IMR-90 (cell line): ENCODE data around the gene TSPAN31. TPM values are rescaled to one million over a fixed set of nuclear protein-coding genes. Genes with fewer than 3 reads are reported as not detected.

Experiments
- ATAC-seq: fragments of 200-7000 bp; cut with Tn5 transposase; 2 replicates; pipeline ENCODE4 v1.9.1; 2020; ENCODE audit warnings: low read depth, mild to moderate bottlenecking, moderate library complexity
- BruUV-seq: library from RNA; stranded (reverse); fragments of 400-500 nt; replicated peaks from 2 replicates; lab custom pipeline; 2021; lab: Mats Ljungman, UMichigan
- CTCF ChIA-PET: fragments of 300-600 bp; formaldehyde crosslinking; extraction: SDS; loops from one replicate; lab custom pipeline; 2021; ENCODE audit warnings: antibody characterized with exemption; lab: Yijun Ruan, JAX
- POLR2A ChIA-PET: fragments of 300-600 bp; sonication (Branson Sonifier 250); formaldehyde crosslinking; loops from one replicate; lab custom pipeline; 2022; ENCODE audit warnings: antibody characterized with exemption; ENCODE audit not compliant: unreplicated experiment; lab: Charles Lee
- DNase-seq: peaks from one replicate; pipeline ENCODE4 v3.0.0; 2013
- H2AFZ ChIP-seq: replicated peaks from 2 replicates; pipeline ENCODE3; 2013; ENCODE audit warnings: low read length, mild to moderate bottlenecking; ENCODE audit not compliant: poor library complexity
- H2AK5ac ChIP-seq: 2 replicates; pipeline ENCODE4 v1.6.1; 2013; ENCODE audit warnings: low read depth, low read length, inconsistent platforms
- H2AK9ac ChIP-seq: replicated peaks from 2 replicates; pipeline ENCODE3; 2013; ENCODE audit warnings: mild to moderate bottlenecking, low read depth, low read length, moderate library complexity; ENCODE audit not compliant: poor library complexity
- H2BK120ac ChIP-seq: 2 replicates; pipeline ENCODE4 v1.6.1; 2013; ENCODE audit warnings: low read depth, low read length, inconsistent platforms
- H2BK15ac ChIP-seq: 3 replicates; pipeline ENCODE4 v1.6.1; 2013; ENCODE audit warnings: low read depth, low read length, inconsistent platforms
- H2BK20ac ChIP-seq: 2 replicates; pipeline ENCODE4 v1.6.1; 2013; ENCODE audit warnings: low read depth, mild to moderate bottlenecking, inconsistent platforms, low read length, moderate library complexity
- H2BK5ac ChIP-seq: 2 replicates; pipeline ENCODE4 v1.6.1; 2013; ENCODE audit warnings: mild to moderate bottlenecking, low read depth, low read length, inconsistent platforms; ENCODE audit not compliant: poor library complexity, severe bottlenecking
- H3K14ac ChIP-seq: replicated peaks from 2 replicates; pipeline ENCODE4 v1.6.1; 2013; ENCODE audit warnings: low read depth, low read length, inconsistent platforms
- H3K18ac ChIP-seq: 2 replicates; pipeline ENCODE4 v1.6.1; 2013; ENCODE audit warnings: low read depth, low read length, control low read depth
- H3K23ac ChIP-seq: 2 replicates; pipeline ENCODE4 v1.6.1; 2013; ENCODE audit warnings: low read depth, low read length, inconsistent platforms
- H3K27ac ChIP-seq: 2 replicates; pipeline ENCODE4 v1.5.1; 2013; ENCODE audit warnings: mild to moderate bottlenecking, control low read depth, low read length; ENCODE audit not compliant: insufficient read depth
- H3K27me3 ChIP-seq: 2 replicates; pipeline ENCODE4 v1.6.1; 2013; ENCODE audit warnings: low read length; ENCODE audit not compliant: control insufficient read depth, insufficient read depth
- H3K36me3 ChIP-seq: 2 replicates; pipeline ENCODE4 v1.6.1; 2013; ENCODE audit warnings: low read length, mixed read lengths; ENCODE audit not compliant: control insufficient read depth, insufficient read depth
- H3K4ac ChIP-seq: 2 replicates; pipeline ENCODE4 v1.6.1; 2013; ENCODE audit warnings: low read depth, low read length, inconsistent platforms
- H3K4me1 ChIP-seq: 2 replicates; pipeline ENCODE4 v1.6.1; 2013; ENCODE audit warnings: low read length, mixed read lengths; ENCODE audit not compliant: control insufficient read depth, insufficient read depth
- H3K4me2 ChIP-seq: 2 replicates; pipeline ENCODE4 v1.6.1; 2013; ENCODE audit warnings: low read depth, mild to moderate bottlenecking, control low read depth, low read length, moderate library complexity
- H3K4me3 ChIP-seq: 2 replicates; pipeline ENCODE4 v1.5.1; 2013; ENCODE audit warnings: low read depth, mild to moderate bottlenecking, control low read depth, low read length, moderate library complexity; ENCODE audit not compliant: insufficient read depth
- H3K56ac ChIP-seq: 2 replicates; pipeline ENCODE4 v1.6.1; 2013; ENCODE audit warnings: low read length, inconsistent platforms; ENCODE audit not compliant: insufficient read depth; ENCODE audit errors: extremely low read depth
- H3K79me1 ChIP-seq, 2 experiments: 2 replicates each; pipeline ENCODE4 v1.6.1; 2013; ENCODE audit warnings: low read length in 2 of 2, inconsistent platforms in 1 of 2, low read depth in 1 of 2
- H3K9ac ChIP-seq: 2 replicates; pipeline ENCODE4 v1.6.1; 2013; ENCODE audit warnings: low read depth, low read length, control low read depth
- H3K9me1 ChIP-seq: 2 replicates; pipeline ENCODE4 v1.6.1; 2013; ENCODE audit warnings: low read length, inconsistent platforms; ENCODE audit not compliant: insufficient read depth
- H3K9me3 ChIP-seq: 2 replicates; pipeline ENCODE4 v1.6.1; 2013; ENCODE audit warnings: low read length; ENCODE audit not compliant: control insufficient read depth, insufficient read depth
- H4K20me1 ChIP-seq: 2 replicates; pipeline ENCODE4 v1.6.1; 2013; ENCODE audit warnings: low read length, inconsistent platforms; ENCODE audit not compliant: insufficient read depth
- H4K5ac ChIP-seq: 2 replicates; pipeline ENCODE4 v1.6.1; 2013; ENCODE audit warnings: mild to moderate bottlenecking, low read depth, low read length, control low read depth
- H4K8ac ChIP-seq, 2 experiments: 2 replicates each; pipeline ENCODE4 v1.6.1; 2013; ENCODE audit warnings: low read depth in 2 of 2, low read length in 2 of 2, control low read depth in 1 of 2, inconsistent platforms in 1 of 2
- H4K91ac ChIP-seq: 2 replicates; pipeline ENCODE4 v1.6.1; 2013; ENCODE audit warnings: low read depth, low read length, inconsistent platforms; ENCODE audit not compliant: insufficient read depth
- BHLHE40 ChIP-seq: fragments of 150-350 bp; IDR thresholded peaks from 2 replicates; pipeline ENCODE4 v1.6.1; 2016; ENCODE audit warnings: mild to moderate bottlenecking, low read depth, low read length
- CEBPB ChIP-seq: IDR thresholded peaks from 2 replicates; pipeline ENCODE4 v1.6.1; 2012; ENCODE audit warnings: low read depth, low read length, improper control_type of control experiment
- CHD1 ChIP-seq: IDR thresholded peaks from 2 replicates; pipeline ENCODE4 v1.6.1; 2012; ENCODE audit warnings: low read depth, low read length, improper control_type of control experiment
- CTCF ChIP-seq: conservative IDR thresholded peaks from 2 replicates; pipeline ENCODE4 v1.5.1; 2012; ENCODE audit warnings: mild to moderate bottlenecking, low read depth, low read length, improper control_type of control experiment
- ELK1 ChIP-seq: fragments of 150-350 bp; IDR thresholded peaks from 2 replicates; pipeline ENCODE4 v1.6.1; 2016; ENCODE audit warnings: low read depth, mild to moderate bottlenecking, low read length, moderate library complexity, borderline replicate concordance
- FOS ChIP-seq: fragments of 150-350 bp; IDR thresholded peaks from 2 replicates; pipeline ENCODE4 v1.6.1; 2016; ENCODE audit warnings: low read depth, low read length
- MAFK ChIP-seq: IDR thresholded peaks from 2 replicates; pipeline ENCODE4 v1.6.1; 2012; ENCODE audit warnings: low read depth, low read length, improper control_type of control experiment
- MAZ ChIP-seq: IDR thresholded peaks from 2 replicates; pipeline ENCODE4 v1.6.1; 2012; ENCODE audit warnings: low read depth, mild to moderate bottlenecking, low read length, improper control_type of control experiment, moderate library complexity, borderline replicate concordance
- MXI1 ChIP-seq: IDR thresholded peaks from 2 replicates; pipeline ENCODE4 v1.6.1; 2012; ENCODE audit warnings: low read depth, mild to moderate bottlenecking, low read length, moderate library complexity, borderline replicate concordance
- NFE2L2 ChIP-seq: fragments of 150-350 bp; IDR thresholded peaks from 2 replicates; pipeline ENCODE4 v1.6.1; 2016; ENCODE audit warnings: low read depth, mild to moderate bottlenecking, low read length
- POLR2A ChIP-seq: IDR thresholded peaks from 2 replicates; pipeline ENCODE4 v1.6.1; 2012; ENCODE audit warnings: mild to moderate bottlenecking, low read depth, low read length
- RAD21 ChIP-seq: IDR thresholded peaks from 2 replicates; pipeline ENCODE4 v1.6.1; 2012; ENCODE audit warnings: low read length, improper control_type of control experiment
- RCOR1 ChIP-seq: IDR thresholded peaks from 2 replicates; pipeline ENCODE4 v1.6.1; 2012; ENCODE audit warnings: mild to moderate bottlenecking, low read length, improper control_type of control experiment; ENCODE audit not compliant: insufficient replicate concordance
- RFX5 ChIP-seq: IDR thresholded peaks from 2 replicates; pipeline ENCODE4 v1.8.0; 2012; ENCODE audit warnings: low read depth, mild to moderate bottlenecking, low read length, moderate library complexity
- SMC3 ChIP-seq: fragments of 150-350 bp; IDR thresholded peaks from 2 replicates; pipeline ENCODE4 v1.6.1; 2016; ENCODE audit warnings: low read depth, mild to moderate bottlenecking, antibody characterized with exemption, low read length, moderate library complexity
- USF2 ChIP-seq: fragments of 150-350 bp; IDR thresholded peaks from 2 replicates; pipeline ENCODE4 v1.6.1; 2017; ENCODE audit warnings: mild to moderate bottlenecking, antibody characterized with exemption, low read length, low read depth
- WGBS, 2 experiments: methylation state at CpG; one replicate each; pipeline versions ENCODE4 v1.1.5 to v1.1.7; 2013; ENCODE audit warnings: missing lambda C conversion rate in 2 of 2; ENCODE audit not compliant: insufficient read length in 1 of 2; ENCODE audit errors: extremely low coverage in 2 of 2; 5-methylcytosine and 5-hydroxymethylcytosine counted together
- dilution Hi-C: fragments of 300-500 bp; cut with HindIII; formaldehyde crosslinking; loops from one replicate; pipeline ENCODE4 v1.14.3; 2018; ENCODE audit warnings: low sequenced_read_pairs; ENCODE audit not compliant: unreplicated experiment
- in situ Hi-C: fragments of 300-500 bp; cut with MboI; formaldehyde crosslinking; loops from 3 replicates; pipeline ENCODE4 v1.14.3; 2019; ENCODE audit warnings: low sequenced_read_pairs, inconsistent platforms, mixed read lengths
- intact Hi-C: fragments of 100-400 bp; cut with micrococcal nuclease; formaldehyde crosslinking; loops from 2 replicates; pipeline ENCODE4 v1.10.0; 2022
- polyA plus RNA-seq, 3 experiments: library from polyadenylated mRNA; depleted of rRNA; stranded (reverse); fragments of >200 nt; gene quantifications; 2 replicates each; pipeline ENCODE4 v1.2.3, GENCODE V29; 2012; ENCODE audit warnings: low replicate concordance in 1 of 3
- total RNA-seq: library from RNA; depleted of rRNA; stranded (reverse); fragments of >200 nt; gene quantifications from 2 replicates; pipeline ENCODE4 v1.2.3, GENCODE V29; 2012

Gene TSPAN31
- total and polyA plus RNA-seq, 2 of the 4 experiments (the other 2 are of a cell fraction), result 12.3 to 71.2 TPM

- WGBS, 2 experiments, result no CpG with 5 or more reads among the region's 4 CpGs
- BruUV-seq, result no TSS peak
- POLR2A ChIA-PET, result no interaction called here
- dilution Hi-C loops, result no loop called here
- Histone ChIP-seq H3K36me3 (peaks cover 8% of the 10 kb centered on the region), H2BK20ac (no peak overlapping the region), H3K4ac (no peak overlapping the region), H3K79me1 (peaks cover 14 to 24% of the 10 kb centered on the region in 2 experiments; a peak in 3 of 4 replicates), H4K5ac (no peak overlapping the region), H3K18ac (no peak overlapping the region), H4K91ac (no peak overlapping the region), H2BK120ac (no peak overlapping the region), H3K56ac (no peak overlapping the region), H3K23ac (no peak overlapping the region), H2AK9ac (no peak overlapping the region), H3K4me2 (no peak overlapping the region), H3K14ac (no peak overlapping the region), H3K4me3 (peak overlapping the region; percentile 94; the same call in 1 of the 2 replicates), H3K9me1 (no peaks in the 10 kb centered on the region), H3K9ac (no peak overlapping the region), H3K4me1 (0 out of 2 replicates have a peak, but pooled peaks cover 2% of the 10 kb centered on the region), H3K9me3 (no peaks in the 10 kb centered on the region), H3K27me3 (no peaks in the 10 kb centered on the region), H2AFZ (no peak overlapping the region), H3K27ac (no peak overlapping the region), H2BK5ac (no peak overlapping the region), H4K8ac (no peak overlapping the region), H2AK5ac (no peak overlapping the region), H2BK15ac (no peak overlapping the region), H4K20me1 (no peaks in the 10 kb centered on the region)
- TF ChIP-seq RFX5 (no peak), CTCF (no peak), MAZ (no peak), NFE2L2 (no peak), MXI1 (no peak), USF2 (no peak), BHLHE40 (no peak), ELK1 (no peak), CEBPB (no peak), MAFK (no peak), RAD21 (no peak), POLR2A (no peak), SMC3 (no peak), RCOR1 (no peak), FOS (no peak), CHD1 (no peak)
- DNase-seq (no peak), ATAC-seq (no peak)
- in situ Hi-C loops, result no loop called here
- CTCF ChIA-PET, result interaction anchor here (1.0 kb wide), 1 partner anchor 21 kb away, joined by 3 read pairs; no protein-coding TSS in a partner anchor
- intact Hi-C loops, result loop anchor here (1.0 kb wide), 2 partner anchors 30 to 123 kb away; partner anchors contain the start of gene CDK4
Observed at GRCh38 chr12:57782243-57782607, 37.4 kb downstream of the TSPAN31 start.
